DMS114 treated with DMSO at 0.1 percent for 48 hours (cell line): Measurements from ENCODE around the gene TRIM37.

Source experiments
- DNase-seq: peaks from one replicate; lab custom pipeline; 2025; ENCODE audit not compliant: unreplicated experiment; lab: John Stamatoyannopoulos, UW

Gene TRIM37

DNA sequence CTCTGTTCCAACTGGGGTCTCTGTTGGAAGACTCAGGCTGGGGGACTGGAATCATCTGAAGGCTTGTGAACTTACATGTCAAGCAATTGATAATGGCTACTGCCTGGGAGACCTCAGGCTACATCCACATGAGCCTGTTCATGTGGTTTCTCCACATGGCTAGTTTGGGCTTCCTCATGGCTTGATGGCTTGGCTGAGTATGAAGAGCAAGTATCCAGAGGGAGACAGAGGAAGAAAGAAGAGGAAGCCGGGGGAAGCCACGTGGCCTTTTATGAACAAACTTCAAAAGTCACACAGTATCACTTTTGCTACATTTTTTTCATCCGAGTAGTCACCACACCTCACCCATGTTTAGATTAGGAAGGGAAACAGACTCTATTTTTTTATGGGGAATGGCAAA is 158.9 kb downstream of the TRIM37 start:
- no peak for DNase-seq

DNA sequence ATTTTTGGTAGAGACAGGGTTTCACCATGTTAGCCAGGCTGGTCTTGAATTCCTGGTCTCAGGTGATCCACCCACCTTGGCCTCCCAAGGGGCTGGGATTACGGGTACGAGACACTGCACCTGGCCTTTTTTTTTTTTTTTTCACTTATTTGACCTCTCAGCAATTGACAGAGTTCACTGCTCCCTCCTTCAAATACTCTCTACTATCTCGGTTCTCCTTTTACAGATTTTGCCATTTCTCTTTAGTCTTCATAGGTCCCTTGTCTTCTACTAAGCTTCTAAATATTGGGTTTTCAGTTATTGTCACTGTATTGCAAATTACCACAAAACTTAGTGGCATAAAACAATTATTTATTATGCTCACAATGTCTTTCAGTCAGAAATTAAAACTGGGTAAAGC is 159.3 kb downstream of the TRIM37 start:
- no peak for DNase-seq

DNA sequence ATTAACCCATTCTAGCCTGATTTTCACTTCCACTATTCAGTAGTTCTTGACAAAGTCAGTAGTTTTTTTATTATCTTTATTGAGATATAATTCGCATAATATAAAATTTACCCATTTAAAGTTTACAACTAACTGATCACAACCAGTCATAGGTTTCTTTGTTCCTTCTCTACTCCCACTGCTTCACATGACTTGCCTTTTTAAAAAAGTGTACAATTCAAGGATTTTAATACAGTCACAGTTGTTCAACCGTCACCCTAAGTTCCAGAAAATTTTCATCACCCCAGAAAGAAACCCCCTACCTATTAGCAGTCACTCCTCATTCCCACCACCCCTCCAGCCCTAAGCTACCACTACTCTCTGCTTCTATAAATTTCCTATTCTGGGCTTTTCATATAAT is 162.5 kb downstream of the TRIM37 start:
- DNase-seq: no peak

DNA sequence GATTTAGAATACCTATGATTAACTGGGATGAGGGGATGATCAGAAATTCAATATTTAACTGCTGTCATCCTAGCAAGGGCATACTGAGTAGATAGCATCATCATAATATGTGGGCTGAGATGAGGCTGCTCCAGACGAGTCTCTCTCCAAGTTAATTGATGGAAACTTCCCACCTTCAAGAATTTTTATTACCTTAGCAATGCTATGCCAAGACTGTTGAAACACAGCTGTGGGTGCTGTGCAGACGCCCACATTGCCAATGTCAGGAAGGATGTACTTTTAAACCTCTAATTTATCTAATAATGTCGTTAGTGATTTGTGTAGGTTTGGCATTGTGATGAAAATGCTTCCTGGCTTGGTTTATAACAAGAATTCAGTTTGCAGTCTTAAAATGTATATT is 170.4 kb downstream of the TRIM37 start:
- no peak for DNase-seq

DNA sequence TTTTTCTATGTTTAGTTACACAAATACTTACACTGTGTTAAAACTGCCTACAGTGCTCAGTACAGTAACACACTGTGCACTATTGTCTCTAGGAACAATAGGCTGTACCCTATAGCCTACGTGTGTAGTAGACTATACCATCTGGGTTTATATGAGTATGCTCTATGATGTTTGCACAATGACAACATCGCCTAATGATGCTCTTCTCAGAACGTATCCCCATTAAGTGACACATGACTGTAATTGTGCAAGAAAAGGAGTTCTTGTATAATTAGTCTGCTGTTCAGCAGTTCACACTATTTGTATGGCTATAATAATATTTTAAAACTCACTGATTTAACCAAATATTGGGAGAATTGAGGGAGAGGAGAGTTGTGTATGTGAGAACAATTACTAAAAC is 173.7 kb downstream of the TRIM37 start:
- no peak for DNase-seq
